Gastroesophageal sphincter (tissue), 4 donors: ENCODE data around the gene ACVR2B. TPM values are rescaled to one million over a fixed set of nuclear protein-coding genes. Genes with fewer than 3 reads are reported as not detected.

Source experiments
- ATAC-seq: fragments of 150-250 bp; one replicate; pipeline ENCODE4 v1.9.1; 2016; ENCODE audit warnings: mild to moderate bottlenecking, moderate library complexity
- H3K27ac ChIP-seq, 4 donors: fragments of 200-600 bp; sonication (generic) in 3 of 4; 1 replicate in 3 of 4; 2 replicates in 1 of 4; pipeline ENCODE4 v1.5.1; 2016 to 2019
- H3K27me3 ChIP-seq: fragments of 200-600 bp; sonication (generic); one replicate; pipeline ENCODE4 v1.5.1; 2019
- H3K36me3 ChIP-seq, 2 donors: fragments of 200-600 bp; sonication (generic); one replicate each; pipeline ENCODE4 v1.5.1; 2019; ENCODE audit warnings: control low read depth in 1 of 2
- H3K4me1 ChIP-seq, 3 donors: fragments of 200-600 bp; sonication (generic); 1 replicate in 2 of 3; 2 replicates in 1 of 3; pipeline ENCODE4 v1.5.1; 2016 to 2019; ENCODE audit warnings: control low read depth in 2 of 3
- H3K4me3 ChIP-seq, 2 donors: fragments of 200-600 bp; sonication (generic); one replicate each; pipeline ENCODE4 v1.5.1; 2019; ENCODE audit warnings: mild to moderate bottlenecking in 1 of 2, moderate library complexity in 1 of 2
- H3K9me3 ChIP-seq, 3 donors: fragments of 200-600 bp; sonication (generic); one replicate each; pipeline ENCODE4 v1.5.1; 2017 to 2019; ENCODE audit warnings: control low read depth in 2 of 3
- EP300 ChIP-seq: sonication (generic); formaldehyde crosslinking; IDR thresholded peaks from one replicate; pipeline ENCODE4 v1.6.1; 2017; ENCODE audit warnings: antibody characterized with exemption, mild to moderate bottlenecking
- POLR2A ChIP-seq, 2 donors: fragments of 450-650 bp; IDR thresholded peaks; one replicate each; pipeline ENCODE4 v1.6.1; 2017; ENCODE audit warnings: antibody characterized with exemption in 2 of 2, mild to moderate bottlenecking in 2 of 2, moderate library complexity in 1 of 2
- POLR2AphosphoS5 ChIP-seq: sonication (generic); formaldehyde crosslinking; IDR thresholded peaks from one replicate; pipeline ENCODE4 v1.6.1; 2017; ENCODE audit warnings: antibody characterized with exemption
- WGBS, 2 donors: methylation state at CpG; one replicate each; pipeline ENCODE4 v1.1.5; 2018; ENCODE audit warnings: low coverage in 1 of 2; 5-methylcytosine and 5-hydroxymethylcytosine counted together
- small RNA-seq, 4 donors: library from RNA; depleted of rRNA; stranded (forward); fragments of <200 nt; gene quantifications; one replicate each; pipeline ENCODE3, GENCODE V24; 2016
- total RNA-seq, 4 donors: library from RNA; depleted of rRNA; stranded (reverse); fragments of >200 nt; gene quantifications; one replicate each; pipeline ENCODE4 v1.1.0, GENCODE V29; 2016
- TF ChIP-seq, protein P1 (sequence below), 4 experiments: fragments of 200-600 bp in 2 of 4; fragments of 450-650 bp in 2 of 4; sonication (generic) in 1 of 4; IDR thresholded peaks; one replicate each; pipeline ENCODE4 v1.5.1; 2017 to 2019; ENCODE audit warnings: antibody characterized with exemption in 4 of 4, mild to moderate bottlenecking in 2 of 4, moderate library complexity in 2 of 4

ACVR2B gene
- total RNA-seq, 4 donors from 2014 or later = 5.5 to 9.2 (median 7.6) TPM

GRCh38 chr3:38534180-38534579, 80.5 kb downstream of the ACVR2B start:
- 91 to 100% methylated on average over 1 to 2 of the region's 2 CpGs for WGBS, 2 donors
- peaks cover 0 to 69% of the 10 kb centered on the region in 2 donors for H3K36me3 ChIP-seq
- H3K4me3 ChIP-seq = no peak overlapping the region
- no peak for ATAC-seq
- H3K4me1 ChIP-seq = no peaks in the 10 kb centered on the region
- TF ChIP-seq POLR2AphosphoS5 = no peak
- TF ChIP-seq, protein P1, sequence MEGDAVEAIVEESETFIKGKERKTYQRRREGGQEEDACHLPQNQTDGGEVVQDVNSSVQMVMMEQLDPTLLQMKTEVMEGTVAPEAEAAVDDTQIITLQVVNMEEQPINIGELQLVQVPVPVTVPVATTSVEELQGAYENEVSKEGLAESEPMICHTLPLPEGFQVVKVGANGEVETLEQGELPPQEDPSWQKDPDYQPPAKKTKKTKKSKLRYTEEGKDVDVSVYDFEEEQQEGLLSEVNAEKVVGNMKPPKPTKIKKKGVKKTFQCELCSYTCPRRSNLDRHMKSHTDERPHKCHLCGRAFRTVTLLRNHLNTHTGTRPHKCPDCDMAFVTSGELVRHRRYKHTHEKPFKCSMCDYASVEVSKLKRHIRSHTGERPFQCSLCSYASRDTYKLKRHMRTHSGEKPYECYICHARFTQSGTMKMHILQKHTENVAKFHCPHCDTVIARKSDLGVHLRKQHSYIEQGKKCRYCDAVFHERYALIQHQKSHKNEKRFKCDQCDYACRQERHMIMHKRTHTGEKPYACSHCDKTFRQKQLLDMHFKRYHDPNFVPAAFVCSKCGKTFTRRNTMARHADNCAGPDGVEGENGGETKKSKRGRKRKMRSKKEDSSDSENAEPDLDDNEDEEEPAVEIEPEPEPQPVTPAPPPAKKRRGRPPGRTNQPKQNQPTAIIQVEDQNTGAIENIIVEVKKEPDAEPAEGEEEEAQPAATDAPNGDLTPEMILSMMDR (IDR thresholded peaks at IDR 0.05) = no peak
- TF ChIP-seq EP300 = no peak
- TF ChIP-seq POLR2A (IDR thresholded peaks at IDR 0.05) = no peak
- no peaks in the 10 kb centered on the region for H3K9me3 ChIP-seq
- no peak overlapping the region for H3K27ac ChIP-seq
- H3K27me3 ChIP-seq = no peaks in the 10 kb centered on the region

DNA sequence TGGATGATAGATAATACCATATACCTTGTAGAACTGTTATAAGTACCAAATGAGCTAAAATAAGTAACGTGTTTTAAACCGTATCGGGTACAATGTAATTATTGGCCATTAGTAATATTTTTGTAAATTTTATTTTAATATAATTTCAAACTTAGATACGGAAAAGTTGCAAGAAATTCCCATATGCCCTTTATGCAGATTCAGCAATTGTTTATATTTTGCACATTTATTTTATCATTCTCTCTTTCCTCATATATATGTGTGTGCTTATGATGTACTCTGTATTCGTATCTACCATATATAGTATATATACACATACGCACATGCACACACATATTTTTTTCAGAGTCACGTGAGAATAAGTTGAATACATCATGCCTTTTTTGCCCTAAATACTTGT, 80.9 kb downstream of the ACVR2B start:
- WGBS, 2 donors = 89 to 92% methylated on average over 7 of the region's 7 CpGs
- Histone ChIP-seq H3K4me1 (no peaks in the 10 kb centered on the region), H3K36me3 (peaks cover 0 to 65% of the 10 kb centered on the region in 2 donors), H3K27me3 (no peaks in the 10 kb centered on the region), H3K9me3 (no peaks in the 10 kb centered on the region), H3K27ac (no peak overlapping the region), H3K4me3 (no peak overlapping the region)
- ATAC-seq = no peak
- no peak for TF ChIP-seq POLR2A (IDR thresholded peaks at IDR 0.05)

DNA sequence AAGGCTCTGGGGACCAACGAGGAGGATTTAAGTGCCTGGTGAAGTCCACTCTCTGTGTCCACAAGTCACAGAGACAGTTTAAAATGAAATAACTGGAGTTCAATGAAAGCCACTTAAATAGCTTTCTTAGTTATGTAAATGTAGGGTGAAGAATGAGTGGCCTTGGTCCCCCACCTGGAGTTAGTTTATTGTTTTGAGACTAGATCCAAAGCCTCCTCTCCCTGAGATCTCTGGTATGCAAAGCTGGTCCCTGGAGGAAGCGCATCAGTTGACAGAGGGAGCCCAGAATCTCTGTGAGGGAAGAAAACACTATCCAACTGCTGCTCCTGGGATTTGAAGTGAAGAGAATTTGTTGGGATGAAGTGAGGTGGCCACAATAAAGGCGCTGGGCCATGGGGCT, 83.0 kb downstream of the ACVR2B start:
- H3K4me1 ChIP-seq = no peaks in the 10 kb centered on the region
- ATAC-seq = no peak
- WGBS, 2 donors = 68% methylated on average over 2 of the region's 3 CpGs; no CpG with 5 or more reads in 1 of the 2 donors

GRCh38 chr3:38538773-38539353, 85.2 kb downstream of the ACVR2B start:
- Histone ChIP-seq H3K27ac (no peak overlapping the region), H3K9me3 (no peaks in the 10 kb centered on the region), H3K4me3 (no peak overlapping the region), H3K36me3 (peaks cover 0 to 33% of the 10 kb centered on the region in 2 donors), H3K4me1 (no peaks in the 10 kb centered on the region), H3K27me3 (no peaks in the 10 kb centered on the region)
- 69 to 78% methylated on average over 4 of the region's 8 CpGs for WGBS, 2 donors
- TF ChIP-seq POLR2AphosphoS5 = no peak
- no peak for TF ChIP-seq EP300
- no peak for TF ChIP-seq POLR2A (IDR thresholded peaks at IDR 0.05)
- TF ChIP-seq, protein P1 (IDR thresholded peaks at IDR 0.05) = no peak
- no peak for ATAC-seq

More for the DNA sequence above, 83.0 kb downstream of the ACVR2B start:
- no peak overlapping the region for H3K4me3 ChIP-seq
- H3K27ac ChIP-seq = no peak overlapping the region
- TF ChIP-seq, protein P1 (IDR thresholded peaks at IDR 0.05) = no peak
- TF ChIP-seq EP300 (no peak), POLR2A (IDR thresholded peaks at IDR 0.05) (no peak), POLR2AphosphoS5 (no peak)
- peaks cover 0 to 52% of the 10 kb centered on the region in 2 donors for H3K36me3 ChIP-seq
- H3K9me3 ChIP-seq = no peaks in the 10 kb centered on the region
- H3K27me3 ChIP-seq = no peaks in the 10 kb centered on the region

DNA sequence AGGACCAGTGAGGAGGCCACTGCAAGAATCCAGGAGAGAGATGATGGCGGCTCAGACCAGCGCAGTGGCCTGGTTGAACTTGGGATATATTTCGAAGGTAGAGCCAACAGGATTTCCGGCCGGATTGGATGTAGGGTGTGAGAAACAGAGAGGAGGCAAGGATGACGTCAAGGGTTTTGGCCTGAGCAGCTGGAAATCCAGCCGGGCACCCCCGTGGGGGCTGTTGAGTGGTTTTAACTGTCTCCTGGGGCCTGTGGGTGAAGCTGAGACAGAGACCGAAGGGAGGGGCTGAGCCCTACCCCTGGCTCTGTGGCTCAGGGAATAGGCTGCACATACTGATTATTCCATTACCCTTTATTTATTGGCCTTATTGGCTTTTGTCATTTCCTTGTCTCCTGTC, 88.1 kb downstream of the ACVR2B start:
- no peaks in the 10 kb centered on the region for H3K4me1 ChIP-seq
- TF ChIP-seq, protein P1 (IDR thresholded peaks at IDR 0.05) = no peak
- TF ChIP-seq POLR2AphosphoS5 = no peak
- no peak for TF ChIP-seq EP300
- no peak for TF ChIP-seq POLR2A (IDR thresholded peaks at IDR 0.05)

More for the DNA sequence above, 88.1 kb downstream of the ACVR2B start:
- 63% methylated on average over 8 of the region's 9 CpGs; no CpG with 5 or more reads in 1 of the 2 donors for WGBS, 2 donors
- no peak overlapping the region for H3K4me3 ChIP-seq
- H3K27me3 ChIP-seq = no peaks in the 10 kb centered on the region
- H3K27ac ChIP-seq = no peak overlapping the region
- H3K9me3 ChIP-seq = no peaks in the 10 kb centered on the region
- no peak for ATAC-seq
- peaks cover 0 to 9% of the 10 kb centered on the region in 2 donors for H3K36me3 ChIP-seq

Small RNA genes lying within 50 kb of the gene (small RNA-seq; reads per million reads assigned to genes)
- 0 reads per million in 4 donors for gene RF00019

Other genes with a start within 250 kb of the ACVR2B start
- 1 to 10 TPM in 1 of 4 donors, under 1 TPM in 3; 0.16 to 1.3 (median 0.69) TPM for gene SLC22A13, start 188.1 kb upstream of the ACVR2B start, total RNA-seq
- under 1 TPM in 1 of 4 donors, not detected in 3; 0.13 TPM for gene SLC22A14, start 171.6 kb upstream of the ACVR2B start, total RNA-seq
- gene XYLB, start 107.1 kb upstream of the ACVR2B start, total RNA-seq = 1 to 10 TPM in 3 of 4 donors, under 1 TPM in 1; 0.87 to 2.2 (median 1.8) TPM
- gene EXOG, start 42.5 kb downstream of the ACVR2B start, total RNA-seq = 10 to 100 TPM; 10.5 to 38.3 (median 19.3) TPM
- gene SCN5A, start 195.8 kb downstream of the ACVR2B start, total RNA-seq = 1 to 10 TPM in 1 of 4 donors, under 1 TPM in 2, not detected in 1; 0.50 to 1.7 (median 0.81) TPM